ENCODE results near the gene CHD9.

CHD9 gene

GRCh38 chr16:53090591-53091411 lies 36.0 kb downstream of the CHD9 start:
- TF ChIP-seq POLR2A (IDR thresholded peaks at IDR 0.05; ENCODE audit: extremely low read depth, insufficient read length) (no peak), MYC (IDR thresholded peaks at IDR 0.05; ENCODE audit: low read depth, low read length) (no peak)
- TF ChIP-seq, protein P1, sequence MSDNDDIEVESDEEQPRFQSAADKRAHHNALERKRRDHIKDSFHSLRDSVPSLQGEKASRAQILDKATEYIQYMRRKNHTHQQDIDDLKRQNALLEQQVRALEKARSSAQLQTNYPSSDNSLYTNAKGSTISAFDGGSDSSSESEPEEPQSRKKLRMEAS (IDR thresholded peaks at IDR 0.05; ENCODE audit: low read depth, low read length): 0 out of 2 replicates have a peak, but pooled peaks have one; percentile 29
- DNase-seq (ENCODE audit: low read depth): peak; percentile 90
- H3K4me3 ChIP-seq (ENCODE audit: low read depth, low read length): peak overlapping the region; percentile 27

DNA sequence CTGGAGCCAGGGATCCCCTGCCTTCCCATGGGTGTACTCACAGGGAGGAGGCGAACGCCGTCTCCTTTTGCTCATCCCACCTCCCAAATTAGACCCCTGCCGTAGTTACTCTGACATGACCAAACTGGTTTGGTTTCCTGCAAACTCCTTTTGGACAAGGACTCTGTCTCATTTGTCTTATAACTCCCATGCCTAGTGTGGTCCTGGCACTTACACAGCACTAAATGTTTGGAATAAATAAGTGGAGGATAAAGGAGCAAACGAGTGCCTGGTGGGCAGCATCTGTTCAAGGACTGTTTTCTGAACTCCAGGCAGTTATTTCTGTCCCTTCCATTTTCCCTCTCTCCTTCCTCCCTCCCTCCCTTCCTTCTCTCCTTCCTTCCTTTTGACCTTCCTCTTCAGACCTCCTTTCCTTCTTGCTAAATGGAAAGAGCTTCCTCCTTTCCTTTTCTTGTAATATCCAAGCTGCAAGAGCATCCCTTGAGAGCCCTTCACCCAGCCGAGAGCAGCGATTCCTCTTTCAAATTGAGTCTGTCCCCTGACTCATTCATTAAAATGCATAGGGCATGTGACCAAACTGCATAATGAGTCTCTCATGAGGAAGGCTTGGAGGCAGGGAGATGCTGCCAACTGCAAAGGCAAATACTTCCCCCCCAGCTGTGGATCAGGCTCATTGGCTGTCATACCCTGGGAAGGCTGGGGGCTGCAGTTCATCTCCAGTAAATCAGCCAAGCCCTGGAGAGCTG lies 36.8 kb downstream of the CHD9 start:
- peak; percentile 91 for DNase-seq (ENCODE audit: low read depth)
- TF ChIP-seq, protein P1 (IDR thresholded peaks at IDR 0.05; ENCODE audit: low read depth, low read length): peak; percentile 71
- TF ChIP-seq MYC (IDR thresholded peaks at IDR 0.05; ENCODE audit: low read depth, low read length): no peak
- no peak overlapping the region for H3K4me3 ChIP-seq (ENCODE audit: low read depth, low read length)

DNA sequence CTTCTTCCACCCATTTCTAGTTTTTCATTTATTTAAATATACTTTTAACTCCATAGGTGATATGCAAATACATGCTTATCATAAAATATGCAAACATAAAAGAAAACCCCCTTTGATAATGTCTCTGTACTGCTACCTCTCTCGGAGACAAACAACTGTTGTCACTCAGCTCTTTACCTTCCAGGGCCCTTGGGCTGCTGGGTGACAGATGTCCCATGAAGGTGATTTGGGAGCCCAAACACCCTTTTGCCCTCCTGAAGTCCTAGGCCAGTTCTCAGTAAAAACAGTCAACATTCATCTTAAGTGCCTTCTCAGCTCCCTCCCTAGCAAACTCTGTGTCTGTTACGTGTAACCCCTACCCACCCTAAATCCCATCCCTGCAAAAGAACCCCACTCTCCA lies 37.5 kb downstream of the CHD9 start:
- DNase-seq (ENCODE audit: low read depth): no peak
- no peak overlapping the region for H3K4me3 ChIP-seq (ENCODE audit: low read depth, low read length)
- TF ChIP-seq POLR2A (IDR thresholded peaks at IDR 0.05; ENCODE audit: extremely low read depth, insufficient read length): no peak
- TF ChIP-seq, protein P2, sequence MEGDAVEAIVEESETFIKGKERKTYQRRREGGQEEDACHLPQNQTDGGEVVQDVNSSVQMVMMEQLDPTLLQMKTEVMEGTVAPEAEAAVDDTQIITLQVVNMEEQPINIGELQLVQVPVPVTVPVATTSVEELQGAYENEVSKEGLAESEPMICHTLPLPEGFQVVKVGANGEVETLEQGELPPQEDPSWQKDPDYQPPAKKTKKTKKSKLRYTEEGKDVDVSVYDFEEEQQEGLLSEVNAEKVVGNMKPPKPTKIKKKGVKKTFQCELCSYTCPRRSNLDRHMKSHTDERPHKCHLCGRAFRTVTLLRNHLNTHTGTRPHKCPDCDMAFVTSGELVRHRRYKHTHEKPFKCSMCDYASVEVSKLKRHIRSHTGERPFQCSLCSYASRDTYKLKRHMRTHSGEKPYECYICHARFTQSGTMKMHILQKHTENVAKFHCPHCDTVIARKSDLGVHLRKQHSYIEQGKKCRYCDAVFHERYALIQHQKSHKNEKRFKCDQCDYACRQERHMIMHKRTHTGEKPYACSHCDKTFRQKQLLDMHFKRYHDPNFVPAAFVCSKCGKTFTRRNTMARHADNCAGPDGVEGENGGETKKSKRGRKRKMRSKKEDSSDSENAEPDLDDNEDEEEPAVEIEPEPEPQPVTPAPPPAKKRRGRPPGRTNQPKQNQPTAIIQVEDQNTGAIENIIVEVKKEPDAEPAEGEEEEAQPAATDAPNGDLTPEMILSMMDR (IDR thresholded peaks at IDR 0.05; ENCODE audit: low read depth, low read length): no peak
- TF ChIP-seq, protein P1 (IDR thresholded peaks at IDR 0.05; ENCODE audit: low read depth, low read length): no peak

DNA sequence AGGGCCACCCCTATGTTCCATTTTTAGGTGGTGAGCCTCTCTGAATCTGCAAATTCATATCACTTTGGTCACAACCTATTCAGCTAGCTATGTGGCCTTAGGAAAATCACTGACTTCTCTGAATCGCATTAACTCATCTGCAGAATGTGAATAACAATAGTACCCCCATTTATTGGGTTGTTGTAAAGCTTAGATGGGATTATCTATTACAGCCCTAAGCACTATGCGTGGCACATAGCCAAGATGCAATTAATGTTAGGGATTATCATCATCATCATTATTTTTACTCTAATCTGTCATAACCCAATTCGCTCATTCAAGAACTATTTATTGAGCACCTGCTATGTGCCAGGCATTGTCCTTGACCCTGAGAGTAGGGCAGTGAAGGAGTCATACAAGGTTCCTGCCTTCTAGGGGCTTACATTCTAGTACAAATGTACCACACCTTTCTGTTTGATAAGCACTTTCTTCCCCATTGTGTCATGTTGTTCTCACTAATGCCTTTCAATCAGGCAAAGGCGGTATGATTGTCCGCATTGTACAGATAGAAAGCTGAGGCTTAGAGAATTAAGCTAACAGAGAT lies 38.5 kb downstream of the CHD9 start:
- TF ChIP-seq, protein P1 (IDR thresholded peaks at IDR 0.05; ENCODE audit: low read depth, low read length): no peak
- TF ChIP-seq, protein P2 (IDR thresholded peaks at IDR 0.05; ENCODE audit: low read depth, low read length): no peak
- no peak for TF ChIP-seq MYC (IDR thresholded peaks at IDR 0.05; ENCODE audit: low read depth, low read length)
- TF ChIP-seq POLR2A (IDR thresholded peaks at IDR 0.05; ENCODE audit: extremely low read depth, insufficient read length): no peak
- no peak overlapping the region for H3K4me3 ChIP-seq (ENCODE audit: low read depth, low read length)
- DNase-seq (ENCODE audit: low read depth): no peak

DNA sequence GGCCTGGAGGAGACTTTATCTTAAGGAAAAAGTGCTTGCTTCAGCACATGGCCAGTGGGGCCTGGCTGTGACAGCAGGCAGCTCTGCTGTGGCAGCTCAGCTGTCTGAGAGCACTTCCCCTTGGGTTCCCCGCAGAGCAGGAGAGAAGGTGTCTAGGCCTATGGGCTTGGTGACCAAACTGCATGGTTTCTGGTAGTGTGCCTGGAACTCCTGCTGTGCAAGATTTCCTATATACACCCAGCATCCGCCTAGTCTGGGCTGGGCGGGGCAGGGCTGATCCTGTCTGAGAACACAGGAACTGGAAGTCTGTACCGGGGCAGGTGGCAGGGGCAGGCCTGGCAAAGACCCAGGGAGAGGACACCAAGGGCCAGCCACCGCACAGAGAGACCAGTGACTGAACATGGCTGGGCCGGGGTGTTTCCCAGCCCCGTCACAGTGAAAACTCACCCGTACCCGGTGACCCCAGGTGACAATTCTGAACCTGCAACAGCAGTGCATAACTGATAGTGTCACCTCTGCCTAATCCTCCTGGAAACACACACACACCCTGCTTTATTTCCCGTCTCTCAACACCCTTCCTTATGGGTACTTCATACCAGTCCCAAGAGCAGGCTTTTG lies 39.3 kb downstream of the CHD9 start:
- peak; percentile 97 for DNase-seq (ENCODE audit: low read depth)
- TF ChIP-seq, protein P1 (IDR thresholded peaks at IDR 0.05; ENCODE audit: low read depth, low read length): peak; percentile 87
- TF ChIP-seq, protein P2 (IDR thresholded peaks at IDR 0.05; ENCODE audit: low read depth, low read length): no peak
- TF ChIP-seq MYC (IDR thresholded peaks at IDR 0.05; ENCODE audit: low read depth, low read length) (peak; percentile 94), POLR2A (IDR thresholded peaks at IDR 0.05; ENCODE audit: extremely low read depth, insufficient read length) (no peak)
- no peak overlapping the region for H3K4me3 ChIP-seq (ENCODE audit: low read depth, low read length)

DNA sequence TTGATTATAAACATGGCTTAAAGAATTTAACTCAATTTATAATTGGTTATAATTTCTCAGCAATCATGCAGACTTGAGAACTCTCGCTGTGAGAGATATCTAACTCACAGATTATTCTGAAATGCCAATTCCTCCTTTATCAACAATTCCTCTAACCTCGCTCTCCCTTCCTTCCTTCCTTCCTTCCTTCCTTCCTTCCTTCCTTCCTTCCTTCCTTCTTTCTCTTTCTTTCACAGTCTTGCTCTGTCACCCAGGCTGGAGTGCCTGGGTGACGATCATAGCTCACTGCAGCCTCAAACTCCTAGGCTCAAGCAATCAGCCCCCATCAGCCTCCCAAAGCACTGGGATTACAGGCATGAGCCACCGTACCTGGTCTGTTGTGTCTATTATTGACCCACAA lies 42.4 kb downstream of the CHD9 start:
- DNase-seq (ENCODE audit: low read depth): no peak
- TF ChIP-seq POLR2A (IDR thresholded peaks at IDR 0.05; ENCODE audit: extremely low read depth, insufficient read length) (no peak), MYC (IDR thresholded peaks at IDR 0.05; ENCODE audit: low read depth, low read length) (no peak)
- TF ChIP-seq, protein P2 (IDR thresholded peaks at IDR 0.05; ENCODE audit: low read depth, low read length): no peak
- TF ChIP-seq, protein P1 (IDR thresholded peaks at IDR 0.05; ENCODE audit: low read depth, low read length): no peak
- H3K4me3 ChIP-seq (ENCODE audit: low read depth, low read length): no peak overlapping the region
